Left cardiac atrium (tissue), 2 donors: Measurements from ENCODE around the gene RSL24D1. TPM values are rescaled to one million over a fixed set of nuclear protein-coding genes. Genes with fewer than 3 reads are reported as not detected.

Experiments
- total RNA-seq, 2 donors: library from RNA; stranded (reverse); fragmentation: NEBNext Ultra II Directional; extraction: Animal tissue kit (Norgen Biotek cat#: 25700); gene quantifications; one replicate each; pipeline ENCODE4 v1.2.1, GENCODE V29; 2021
- donor health status: DM: no; HTN: yes; CAD: no; lungs with severe emphysema.
- donor health status: DM: yes; HTN: yes; CAD: no.

Gene RSL24D1
- total RNA-seq, 2 donors from 2014 or later: 43.7 to 52.9 TPM

Other genes with a start within 250 kb of the RSL24D1 start
- gene RAB27A, start 92.9 kb upstream of the RSL24D1 start, total RNA-seq: 10 to 100 TPM in 1 of 2 donors, 1 to 10 TPM in 1; 9.9 to 17.7 TPM
- 10 to 100 TPM in 1 of 2 donors, 1 to 10 TPM in 1; 8.6 to 12.6 TPM for gene PIGBOS1, start 122.2 kb upstream of the RSL24D1 start, total RNA-seq
- 1 to 10 TPM; 4.2 to 7.5 TPM for gene PIGB, start 122.3 kb upstream of the RSL24D1 start, total RNA-seq
- 10 to 100 TPM; 69.3 to 81.6 TPM for gene CCPG1, start 211.4 kb upstream of the RSL24D1 start, total RNA-seq
- 1 to 10 TPM; 1.2 to 4.5 TPM for gene PIERCE2, start 211.6 kb upstream of the RSL24D1 start, total RNA-seq